ENCODE data around the gene OR5AC2. TPM values are rescaled to one million over a fixed set of nuclear protein-coding genes. Genes with fewer than 3 reads are reported as not detected.

Gene OR5AC2
- total and polyA plus RNA-seq, 2 of the 13 experiments (the other 11 are each of a cell fraction or from before 2014, with no cell fraction given), result not detected

GRCh38 chr3:98049271-98049670, 37.7 kb upstream of the OR5AC2 start (continued):
- no peak for TF ChIP-seq GRHL1 (CRISPR knock-in tag; conservative IDR thresholded peaks at IDR 0.05)
- TF ChIP-seq MBD4 (IDR thresholded peaks at IDR 0.05; ENCODE audit: borderline replicate concordance, low read length), result no peak
- TF ChIP-seq, protein P1, sequence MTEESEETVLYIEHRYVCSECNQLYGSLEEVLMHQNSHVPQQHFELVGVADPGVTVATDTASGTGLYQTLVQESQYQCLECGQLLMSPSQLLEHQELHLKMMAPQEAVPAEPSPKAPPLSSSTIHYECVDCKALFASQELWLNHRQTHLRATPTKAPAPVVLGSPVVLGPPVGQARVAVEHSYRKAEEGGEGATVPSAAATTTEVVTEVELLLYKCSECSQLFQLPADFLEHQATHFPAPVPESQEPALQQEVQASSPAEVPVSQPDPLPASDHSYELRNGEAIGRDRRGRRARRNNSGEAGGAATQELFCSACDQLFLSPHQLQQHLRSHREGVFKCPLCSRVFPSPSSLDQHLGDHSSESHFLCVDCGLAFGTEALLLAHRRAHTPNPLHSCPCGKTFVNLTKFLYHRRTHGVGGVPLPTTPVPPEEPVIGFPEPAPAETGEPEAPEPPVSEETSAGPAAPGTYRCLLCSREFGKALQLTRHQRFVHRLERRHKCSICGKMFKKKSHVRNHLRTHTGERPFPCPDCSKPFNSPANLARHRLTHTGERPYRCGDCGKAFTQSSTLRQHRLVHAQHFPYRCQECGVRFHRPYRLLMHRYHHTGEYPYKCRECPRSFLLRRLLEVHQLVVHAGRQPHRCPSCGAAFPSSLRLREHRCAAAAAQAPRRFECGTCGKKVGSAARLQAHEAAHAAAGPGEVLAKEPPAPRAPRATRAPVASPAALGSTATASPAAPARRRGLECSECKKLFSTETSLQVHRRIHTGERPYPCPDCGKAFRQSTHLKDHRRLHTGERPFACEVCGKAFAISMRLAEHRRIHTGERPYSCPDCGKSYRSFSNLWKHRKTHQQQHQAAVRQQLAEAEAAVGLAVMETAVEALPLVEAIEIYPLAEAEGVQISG (CRISPR knock-in tag; IDR thresholded peaks at IDR 0.05), result no peak
- TF ChIP-seq ESRRA (CRISPR knock-in tag; IDR thresholded peaks at IDR 0.05; ENCODE audit: low read depth), result no peak

DNA sequence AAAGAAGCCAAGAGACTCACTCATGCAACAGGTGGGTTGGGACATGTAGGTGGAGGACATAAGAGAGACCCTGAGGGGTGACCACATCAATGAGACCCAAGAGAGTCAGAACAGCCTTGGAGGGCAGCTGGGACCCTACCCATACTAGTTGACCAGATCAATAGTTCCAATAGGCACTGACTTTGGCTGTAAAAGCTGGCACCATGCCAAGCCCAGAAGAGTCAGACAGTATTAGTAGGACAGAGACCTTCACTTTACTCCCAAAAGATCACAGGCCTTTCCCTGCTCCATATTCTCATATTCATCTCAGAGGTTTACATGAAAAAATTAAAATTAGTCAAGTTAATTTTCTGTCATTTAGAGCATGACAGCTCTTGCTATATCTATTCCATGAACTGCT, 30.9 kb upstream of the OR5AC2 start:
- H2AFZ ChIP-seq (ENCODE audit: low read length), result no peak overlapping the region
- intact Hi-C loops (cut with micrococcal nuclease; ENCODE audit: unreplicated experiment) (no loop called here), in situ Hi-C loops (cut with HindIII; ENCODE audit: extremely low pct_ligation_motif_present, low pct_unique_long_range_greater_than_20kb) (no loop called here)
- H3K9me3 ChIP-seq (ENCODE audit: low read length), result no peaks in the 10 kb centered on the region
- no peak for FAIRE-seq
- no peaks in the 10 kb centered on the region for H4K20me1 ChIP-seq (ENCODE audit: insufficient read depth, low read length)
- H3K4me1 ChIP-seq (ENCODE audit: insufficient read depth, low read length), result no peaks in the 10 kb centered on the region
- no peaks in the 10 kb centered on the region for H3K36me3 ChIP-seq (replicated peaks in 1 of 2; ENCODE audit: control insufficient read depth in 1 of 2, insufficient read depth in 2 of 2, low read length in 2 of 2)
- ATAC-seq, result no peak
- POLR2A ChIA-PET, result no interaction called here
- CTCF ChIA-PET (ENCODE audit: low intra/inter-chr PET ratio, low total read pairs), result no interaction called here
- no peak for DNase-seq (ENCODE audit: low spot score)
- BruUV-seq (replicated peaks), result no TSS peak
- no peak overlapping the region for H3K4me2 ChIP-seq (ENCODE audit: low read depth, low read length)
- no peaks in the 10 kb centered on the region for H3K79me2 ChIP-seq (ENCODE audit: insufficient read depth, low read length)
- TF ChIP-seq SOX6 (IDR thresholded peaks at IDR 0.05) (no peak), SOX6 (CRISPR knock-in tag; IDR thresholded peaks at IDR 0.05) (no peak), MAFG (CRISPR knock-in tag; IDR thresholded peaks at IDR 0.05) (no peak), LCORL (IDR thresholded peaks at IDR 0.05) (peak; percentile 88), LCORL (CRISPR knock-in tag; IDR thresholded peaks at IDR 0.05) (no peak)
- H3K9ac ChIP-seq (ENCODE audit: insufficient read depth, low read depth, low read length), result no peak overlapping the region
- no peak overlapping the region for H3K4me3 ChIP-seq (replicated peaks in 1 of 3; ENCODE audit: insufficient read depth in 1 of 3, low read depth in 2 of 3, low read length in 3 of 3)
- H3K27me3 ChIP-seq (ENCODE audit: control insufficient read depth in 1 of 2, insufficient read depth in 2 of 2, low read length in 2 of 2), result no peaks in the 10 kb centered on the region
- H3K27ac ChIP-seq (ENCODE audit: extremely low read length, insufficient read depth, low read length), result no peak overlapping the region
